SK-N-SH treated with all-trans-retinoic acid at 6 μM for 48 hours (cell line): ENCODE data around the gene C1QBP.

Source experiments
- ATAC-seq: fragments of 200-7000 bp; cut with Tn5 transposase; 3 replicates; pipeline ENCODE4 v1.9.1; 2020; ENCODE audit warnings: mild to moderate bottlenecking, moderate library complexity
- BACH2 ChIP-seq: fragments of 250-450 bp; sonication (Bioruptor Pico); IDR thresholded peaks from 2 replicates; pipeline ENCODE4 v1.9.0; 2021; ENCODE audit warnings: mild to moderate bottlenecking, borderline replicate concordance
- CSDC2 ChIP-seq: fragments of 250-450 bp; sonication (Bioruptor Pico); IDR thresholded peaks from 2 replicates; pipeline ENCODE4 v1.5.0; 2020; ENCODE audit warnings: mild to moderate bottlenecking, moderate library complexity
- ESRRG ChIP-seq: fragments of 250-450 bp; sonication (Bioruptor Pico); IDR thresholded peaks from 2 replicates; pipeline ENCODE4 v1.6.1; 2021; ENCODE audit warnings: mild to moderate bottlenecking
- GLIS3 ChIP-seq: fragments of 250-450 bp; sonication (Bioruptor Pico); IDR thresholded peaks from 2 replicates; pipeline ENCODE4 v1.5.0; 2020; ENCODE audit warnings: mild to moderate bottlenecking, moderate library complexity
- ISL1 ChIP-seq: fragments of 250-450 bp; sonication (Bioruptor Pico); IDR thresholded peaks from 2 replicates; pipeline ENCODE4 v2.1.2; 2022; ENCODE audit warnings: mild to moderate bottlenecking, moderate library complexity
- OSR1 ChIP-seq: fragments of 250-450 bp; sonication (Bioruptor Pico); IDR thresholded peaks from 2 replicates; pipeline ENCODE4 v1.8.0; 2022; ENCODE audit warnings: moderate library complexity, mild to moderate bottlenecking, inconsistent platforms
- POU6F1 ChIP-seq: fragments of 250-450 bp; sonication (Bioruptor Pico); IDR thresholded peaks from 2 replicates; pipeline ENCODE4 v1.8.0; 2021; ENCODE audit warnings: low read depth, mild to moderate bottlenecking, moderate library complexity, borderline replicate concordance
- PPARA ChIP-seq: fragments of 250-450 bp; sonication (Bioruptor Pico); IDR thresholded peaks from 2 replicates; pipeline ENCODE4 v1.5.0; 2020; ENCODE audit warnings: mild to moderate bottlenecking, borderline replicate concordance
- RARB ChIP-seq: fragments of 250-450 bp; sonication (Bioruptor Pico); IDR thresholded peaks from 2 replicates; pipeline ENCODE4 v1.8.0; 2021; ENCODE audit warnings: mild to moderate bottlenecking, moderate library complexity
- SNAI2 ChIP-seq: fragments of 250-450 bp; sonication (Bioruptor Pico); IDR thresholded peaks from 2 replicates; pipeline ENCODE4 v1.5.0; 2020; ENCODE audit warnings: mild to moderate bottlenecking, moderate library complexity
- TCF4 ChIP-seq: fragments of 250-450 bp; sonication (Bioruptor Pico); IDR thresholded peaks from 2 replicates; pipeline ENCODE4 v1.8.0; 2021; ENCODE audit warnings: mild to moderate bottlenecking, moderate library complexity, borderline replicate concordance
- TOX ChIP-seq: fragments of 250-450 bp; sonication (Bioruptor Pico); IDR thresholded peaks from 2 replicates; pipeline ENCODE4 v1.8.0; 2021; ENCODE audit warnings: mild to moderate bottlenecking, moderate library complexity, borderline replicate concordance
- ZC3H10 ChIP-seq: fragments of 250-450 bp; sonication (Bioruptor Pico); IDR thresholded peaks from 2 replicates; pipeline ENCODE4 v1.5.1; 2021; ENCODE audit warnings: mild to moderate bottlenecking, moderate library complexity
- ZFP3 ChIP-seq: fragments of 250-450 bp; sonication (Bioruptor Pico); IDR thresholded peaks from 2 replicates; pipeline ENCODE4 v1.5.0; 2020; ENCODE audit warnings: mild to moderate bottlenecking, moderate library complexity
- ZFP30 ChIP-seq: fragments of 450-650 bp; formaldehyde crosslinking; IDR thresholded peaks from 2 replicates; pipeline ENCODE4 v1.5.0; 2022; ENCODE audit warnings: mild to moderate bottlenecking, moderate library complexity
- ZNF565 ChIP-seq: fragments of 450-650 bp; formaldehyde crosslinking; conservative IDR thresholded peaks from 2 replicates; pipeline ENCODE4 v1.5.0; 2020; ENCODE audit warnings: low read depth, mild to moderate bottlenecking, moderate library complexity
- ZNF8 ChIP-seq: fragments of 450-650 bp; formaldehyde crosslinking; IDR thresholded peaks from 2 replicates; pipeline ENCODE4 v1.5.0; 2020; ENCODE audit warnings: mild to moderate bottlenecking, moderate library complexity
- TF ChIP-seq, protein P1 (sequence below): fragments of 250-450 bp; sonication (Bioruptor Pico); IDR thresholded peaks from 2 replicates; pipeline ENCODE4 v1.5.1; 2020; ENCODE audit warnings: low read depth, mild to moderate bottlenecking, moderate library complexity
- TF ChIP-seq, protein P2 (sequence below): fragments of 250-450 bp; sonication (Bioruptor Pico); IDR thresholded peaks from 2 replicates; pipeline ENCODE4 v1.5.1; 2021; ENCODE audit warnings: mild to moderate bottlenecking, moderate library complexity
- TF ChIP-seq, protein P3 (sequence below): fragments of 250-450 bp; sonication (Bioruptor Pico); IDR thresholded peaks from 2 replicates; pipeline ENCODE4 v1.5.0; 2020; ENCODE audit warnings: mild to moderate bottlenecking, moderate library complexity
- TF ChIP-seq, protein P4 (sequence below): fragments of 250-450 bp; sonication (Bioruptor Pico); IDR thresholded peaks from 2 replicates; pipeline ENCODE4 v1.8.0; 2020; ENCODE audit warnings: mild to moderate bottlenecking, moderate library complexity, borderline replicate concordance

The C1QBP gene

DNA sequence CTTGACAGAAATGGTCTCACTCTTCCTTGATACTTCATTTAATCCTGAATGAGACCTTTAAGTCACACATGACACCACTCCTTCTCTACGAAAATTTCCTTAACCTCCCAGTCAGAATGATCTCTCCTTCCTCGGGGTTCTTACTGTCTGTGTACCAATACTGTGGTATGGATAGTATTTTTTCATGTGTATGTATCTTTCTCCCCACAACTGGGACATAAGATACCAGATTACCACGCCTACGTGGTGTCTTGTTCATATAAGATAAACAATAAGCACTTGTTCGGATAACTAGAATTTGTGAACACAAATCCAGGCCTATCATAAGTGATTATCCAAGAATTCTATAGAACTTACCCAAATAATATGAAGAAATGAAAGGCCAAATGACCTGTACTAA lies 30.8 kb downstream of the C1QBP start:
- ATAC-seq = no peak
- TF ChIP-seq ZNF8 (CRISPR knock-in tag) = no peak
- TF ChIP-seq ZNF565 (CRISPR knock-in tag) = no peak
- no peak for TF ChIP-seq RARB
- TF ChIP-seq ZC3H10 (CRISPR knock-in tag) = no peak
- TF ChIP-seq TOX = no peak
- TF ChIP-seq PPARA = no peak
- TF ChIP-seq, protein P1, sequence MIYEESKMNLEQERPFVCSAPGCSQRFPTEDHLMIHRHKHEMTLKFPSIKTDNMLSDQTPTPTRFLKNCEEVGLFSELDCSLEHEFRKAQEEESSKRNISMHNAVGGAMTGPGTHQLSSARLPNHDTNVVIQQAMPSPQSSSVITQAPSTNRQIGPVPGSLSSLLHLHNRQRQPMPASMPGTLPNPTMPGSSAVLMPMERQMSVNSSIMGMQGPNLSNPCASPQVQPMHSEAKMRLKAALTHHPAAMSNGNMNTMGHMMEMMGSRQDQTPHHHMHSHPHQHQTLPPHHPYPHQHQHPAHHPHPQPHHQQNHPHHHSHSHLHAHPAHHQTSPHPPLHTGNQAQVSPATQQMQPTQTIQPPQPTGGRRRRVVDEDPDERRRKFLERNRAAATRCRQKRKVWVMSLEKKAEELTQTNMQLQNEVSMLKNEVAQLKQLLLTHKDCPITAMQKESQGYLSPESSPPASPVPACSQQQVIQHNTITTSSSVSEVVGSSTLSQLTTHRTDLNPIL (CRISPR knock-in tag) = no peak
- no peak for TF ChIP-seq TCF4 (CRISPR knock-in tag)
- no peak for TF ChIP-seq BACH2 (CRISPR knock-in tag)
- TF ChIP-seq, protein P2, sequence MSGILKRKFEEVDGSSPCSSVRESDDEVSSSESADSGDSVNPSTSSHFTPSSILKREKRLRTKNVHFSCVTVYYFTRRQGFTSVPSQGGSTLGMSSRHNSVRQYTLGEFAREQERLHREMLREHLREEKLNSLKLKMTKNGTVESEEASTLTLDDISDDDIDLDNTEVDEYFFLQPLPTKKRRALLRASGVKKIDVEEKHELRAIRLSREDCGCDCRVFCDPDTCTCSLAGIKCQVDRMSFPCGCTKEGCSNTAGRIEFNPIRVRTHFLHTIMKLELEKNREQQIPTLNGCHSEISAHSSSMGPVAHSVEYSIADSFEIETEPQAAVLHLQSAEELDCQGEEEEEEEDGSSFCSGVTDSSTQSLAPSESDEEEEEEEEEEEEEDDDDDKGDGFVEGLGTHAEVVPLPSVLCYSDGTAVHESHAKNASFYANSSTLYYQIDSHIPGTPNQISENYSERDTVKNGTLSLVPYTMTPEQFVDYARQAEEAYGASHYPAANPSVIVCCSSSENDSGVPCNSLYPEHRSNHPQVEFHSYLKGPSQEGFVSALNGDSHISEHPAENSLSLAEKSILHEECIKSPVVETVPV = no peak
- TF ChIP-seq, protein P3, sequence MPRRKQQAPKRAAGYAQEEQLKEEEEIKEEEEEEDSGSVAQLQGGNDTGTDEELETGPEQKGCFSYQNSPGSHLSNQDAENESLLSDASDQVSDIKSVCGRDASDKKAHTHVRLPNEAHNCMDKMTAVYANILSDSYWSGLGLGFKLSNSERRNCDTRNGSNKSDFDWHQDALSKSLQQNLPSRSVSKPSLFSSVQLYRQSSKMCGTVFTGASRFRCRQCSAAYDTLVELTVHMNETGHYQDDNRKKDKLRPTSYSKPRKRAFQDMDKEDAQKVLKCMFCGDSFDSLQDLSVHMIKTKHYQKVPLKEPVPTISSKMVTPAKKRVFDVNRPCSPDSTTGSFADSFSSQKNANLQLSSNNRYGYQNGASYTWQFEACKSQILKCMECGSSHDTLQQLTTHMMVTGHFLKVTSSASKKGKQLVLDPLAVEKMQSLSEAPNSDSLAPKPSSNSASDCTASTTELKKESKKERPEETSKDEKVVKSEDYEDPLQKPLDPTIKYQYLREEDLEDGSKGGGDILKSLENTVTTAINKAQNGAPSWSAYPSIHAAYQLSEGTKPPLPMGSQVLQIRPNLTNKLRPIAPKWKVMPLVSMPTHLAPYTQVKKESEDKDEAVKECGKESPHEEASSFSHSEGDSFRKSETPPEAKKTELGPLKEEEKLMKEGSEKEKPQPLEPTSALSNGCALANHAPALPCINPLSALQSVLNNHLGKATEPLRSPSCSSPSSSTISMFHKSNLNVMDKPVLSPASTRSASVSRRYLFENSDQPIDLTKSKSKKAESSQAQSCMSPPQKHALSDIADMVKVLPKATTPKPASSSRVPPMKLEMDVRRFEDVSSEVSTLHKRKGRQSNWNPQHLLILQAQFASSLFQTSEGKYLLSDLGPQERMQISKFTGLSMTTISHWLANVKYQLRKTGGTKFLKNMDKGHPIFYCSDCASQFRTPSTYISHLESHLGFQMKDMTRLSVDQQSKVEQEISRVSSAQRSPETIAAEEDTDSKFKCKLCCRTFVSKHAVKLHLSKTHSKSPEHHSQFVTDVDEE (CRISPR knock-in tag) = no peak
- no peak for TF ChIP-seq ZFP30 (CRISPR knock-in tag)
- no peak for TF ChIP-seq OSR1 (CRISPR knock-in tag)
- no peak for TF ChIP-seq SNAI2 (CRISPR knock-in tag)
- no peak for TF ChIP-seq ESRRG (CRISPR knock-in tag)
- no peak for TF ChIP-seq GLIS3
- TF ChIP-seq CSDC2 = no peak
- TF ChIP-seq POU6F1 (CRISPR knock-in tag) = no peak

GRCh38 chr17:5405400-5405799 lies 33.6 kb downstream of the C1QBP start:
- TF ChIP-seq TOX (no peak), CSDC2 (no peak), ZFP30 (CRISPR knock-in tag) (no peak), ISL1 (CRISPR knock-in tag) (no peak), ZFP3 (CRISPR knock-in tag) (no peak), ESRRG (CRISPR knock-in tag) (no peak), GLIS3 (no peak), BACH2 (CRISPR knock-in tag) (no peak), PPARA (no peak)
- TF ChIP-seq, protein P3 (CRISPR knock-in tag) = no peak
- TF ChIP-seq, protein P1 (CRISPR knock-in tag) = no peak
- TF ChIP-seq, protein P4, sequence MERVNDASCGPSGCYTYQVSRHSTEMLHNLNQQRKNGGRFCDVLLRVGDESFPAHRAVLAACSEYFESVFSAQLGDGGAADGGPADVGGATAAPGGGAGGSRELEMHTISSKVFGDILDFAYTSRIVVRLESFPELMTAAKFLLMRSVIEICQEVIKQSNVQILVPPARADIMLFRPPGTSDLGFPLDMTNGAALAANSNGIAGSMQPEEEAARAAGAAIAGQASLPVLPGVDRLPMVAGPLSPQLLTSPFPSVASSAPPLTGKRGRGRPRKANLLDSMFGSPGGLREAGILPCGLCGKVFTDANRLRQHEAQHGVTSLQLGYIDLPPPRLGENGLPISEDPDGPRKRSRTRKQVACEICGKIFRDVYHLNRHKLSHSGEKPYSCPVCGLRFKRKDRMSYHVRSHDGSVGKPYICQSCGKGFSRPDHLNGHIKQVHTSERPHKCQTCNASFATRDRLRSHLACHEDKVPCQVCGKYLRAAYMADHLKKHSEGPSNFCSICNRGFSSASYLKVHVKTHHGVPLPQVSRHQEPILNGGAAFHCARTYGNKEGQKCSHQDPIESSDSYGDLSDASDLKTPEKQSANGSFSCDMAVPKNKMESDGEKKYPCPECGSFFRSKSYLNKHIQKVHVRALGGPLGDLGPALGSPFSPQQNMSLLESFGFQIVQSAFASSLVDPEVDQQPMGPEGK = no peak
- ATAC-seq = no peak
